HepG2 (cell line): ENCODE data around the gene KIF6. TPM values are rescaled to one million over a fixed set of nuclear protein-coding genes. Genes with fewer than 3 reads are reported as not detected.

Source experiments
- ATAC-seq: fragments of 200-7000 bp; cut with Tn5 transposase; 3 replicates; pipeline ENCODE4 v1.9.1; 2020; ENCODE audit warnings: mild to moderate bottlenecking, moderate library complexity
- BruUV-seq: library from RNA; stranded (reverse); fragments of 400-500 nt; replicated peaks from 2 replicates; lab custom pipeline; 2021; lab: Mats Ljungman, UMichigan
- CTCF ChIA-PET: fragments of 300-600 bp; formaldehyde crosslinking; extraction: SDS; loops from one replicate; lab custom pipeline; 2021; ENCODE audit warnings: low total read pairs, inconsistent platforms, low intra/inter-chr PET ratio; lab: Yijun Ruan, JAX
- POLR2A ChIA-PET: fragments of 350-600 bp; sonication (Branson Sonifier 250); formaldehyde crosslinking; loops from one replicate; lab custom pipeline; 2020; ENCODE audit warnings: antibody characterized with exemption, inconsistent platforms; lab: Yijun Ruan, JAX
- DNase-seq: peaks from one replicate; pipeline ENCODE4 v3.0.0-alpha.2; 2015; ENCODE audit warnings: low spot score
- FAIRE-seq: peaks from 3 replicates; lab custom pipeline; 2011; peaks lifted over from hg19 to GRCh38; lab: Jason Lieb, UNC
- H2AFZ ChIP-seq: one replicate; pipeline ENCODE4 v1.6.1; 2011; ENCODE audit warnings: low read length, inconsistent platforms
- H3K27ac ChIP-seq: fragments of 300-600 bp; 3 replicates; pipeline ENCODE4 v1.8.0; 2011; ENCODE audit warnings: mixed run types, mild to moderate bottlenecking, mixed read lengths, low read length, inconsistent platforms; ENCODE audit not compliant: insufficient read depth; ENCODE audit errors: extremely low read length
- H3K27me3 ChIP-seq, 2 experiments: fragments of 200-600 bp in 1 of 2; 2 replicates in 1 of 2; 3 replicates in 1 of 2; pipeline versions ENCODE4 v1.6.0 to v1.8.0; 2011; ENCODE audit warnings: low read length in 2 of 2, mild to moderate bottlenecking in 2 of 2, moderate library complexity in 2 of 2, inconsistent platforms in 1 of 2; ENCODE audit not compliant: insufficient read depth in 2 of 2, control insufficient read depth in 1 of 2
- H3K36me3 ChIP-seq, 2 experiments: fragments of 200-600 bp in 1 of 2; replicated peaks in 1 of 2; 2 replicates in 1 of 2; 3 replicates in 1 of 2; pipeline versions ENCODE4 v1.5.1 to v1.8.0; 2011; ENCODE audit warnings: low read length in 2 of 2, inconsistent platforms in 1 of 2; ENCODE audit not compliant: insufficient read depth in 2 of 2, control insufficient read depth in 1 of 2
- H3K4me1 ChIP-seq: 2 replicates; pipeline ENCODE4 v1.5.1; 2012; ENCODE audit warnings: low read length, inconsistent platforms; ENCODE audit not compliant: insufficient read depth
- H3K4me2 ChIP-seq: 2 replicates; pipeline ENCODE4 v1.6.0; 2011; ENCODE audit warnings: low read depth, low read length, inconsistent platforms
- H3K4me3 ChIP-seq, 3 experiments: fragments of 200-600 bp in 1 of 3; sonication (generic), shearing (Covaris generic) in 1 of 3; replicated peaks in 1 of 3; 2 replicates each; pipeline ENCODE4 v1.5.1; 2011 to 2016; ENCODE audit warnings: low read length in 3 of 3, inconsistent platforms in 2 of 3, low read depth in 2 of 3, mild to moderate bottlenecking in 2 of 3, control low read depth in 1 of 3, mixed read lengths in 1 of 3; ENCODE audit not compliant: insufficient read depth in 1 of 3
- H3K79me2 ChIP-seq: one replicate; pipeline ENCODE4 v1.6.1; 2011; ENCODE audit warnings: low read length, inconsistent platforms; ENCODE audit not compliant: insufficient read depth
- H3K9ac ChIP-seq: 2 replicates; pipeline ENCODE4 v1.6.0; 2011; ENCODE audit warnings: mild to moderate bottlenecking, low read depth, low read length, inconsistent platforms; ENCODE audit not compliant: insufficient read depth
- H3K9me3 ChIP-seq: 2 replicates; pipeline ENCODE4 v1.5.1; 2012; ENCODE audit warnings: mild to moderate bottlenecking, low read length
- H4K20me1 ChIP-seq: 2 replicates; pipeline ENCODE4 v1.6.0; 2011; ENCODE audit warnings: inconsistent platforms, mild to moderate bottlenecking, low read length, moderate library complexity; ENCODE audit not compliant: insufficient read depth
- POGZ ChIP-seq: sonication (generic); formaldehyde crosslinking; IDR thresholded peaks from 2 replicates; pipeline ENCODE4 v1.4.0; 2020; ENCODE audit warnings: mild to moderate bottlenecking, missing genetic modification reagents
- RORA ChIP-seq: sonication (generic); formaldehyde crosslinking; IDR thresholded peaks from 2 replicates; pipeline ENCODE4 v1.5.0; 2020; ENCODE audit warnings: mild to moderate bottlenecking, missing genetic modification reagents, moderate library complexity
- ZFP36L2 ChIP-seq: sonication (generic); formaldehyde crosslinking; IDR thresholded peaks from 2 replicates; pipeline ENCODE4 v1.4.0; 2020; ENCODE audit warnings: missing genetic modification reagents
- WGBS: methylation state at CpG from one replicate; pipeline ENCODE4 v1.1.6; 2017; ENCODE audit warnings: low lambda C conversion rate; 5-methylcytosine and 5-hydroxymethylcytosine counted together
- in situ Hi-C: cut with HindIII; loops from 2 replicates; pipeline ENCODE4 v1.10.0; 2017; ENCODE audit warnings: low pct_unique_long_range_greater_than_20kb; ENCODE audit not compliant: extremely low pct_ligation_motif_present
- intact Hi-C: fragments of 100-400 bp; cut with micrococcal nuclease; formaldehyde crosslinking; loops from one replicate; pipeline ENCODE4 v1.10.0; 2022; ENCODE audit not compliant: unreplicated experiment
- polyA plus RNA-seq, 8 experiments: library from polyadenylated mRNA; depleted of rRNA in 3 of 8; stranded (reverse) in 7 of 8; unstranded in 1 of 8; fragments of >200 nt; fragmentation: Illumina TruSeq in 4 of 8; extraction: Trizol in 4 of 8; gene quantifications; 2 replicates each; pipeline versions ENCODE4 v1.2.1 to v1.2.3, GENCODE V29; 2011 to 2016; ENCODE audit warnings: low read depth in 4 of 8, missing spikeins in 1 of 8, mixed read lengths in 1 of 8; ENCODE audit not compliant: insufficient read depth in 1 of 8
- total RNA-seq, 5 experiments: library from RNA; depleted of rRNA; stranded (reverse); fragments of >200 nt; fragmentation: Illumina TruSeq; extraction: Trizol; gene quantifications; 2 replicates each; pipeline ENCODE4 v1.2.3, GENCODE V29; 2016; ENCODE audit warnings: low read depth in 1 of 5

Gene KIF6
- total and polyA plus RNA-seq, 2 of the 13 experiments (the other 11 are each of a cell fraction or from before 2014, with no cell fraction given): 0.04 to 0.27 TPM

- no peak for FAIRE-seq
- H3K27me3 ChIP-seq: no peaks in the 10 kb centered on the region
- no peaks in the 10 kb centered on the region for H3K4me1 ChIP-seq
- H3K36me3 ChIP-seq: no peaks in the 10 kb centered on the region
- intact Hi-C loops: no loop called here
- POLR2A ChIA-PET: no interaction called here
- TF ChIP-seq RORA: no peak
- TF ChIP-seq, all 625 proteins: peak for 0
- CTCF ChIA-PET: no interaction called here
- DNase-seq (no peak), ATAC-seq (no peak)
- in situ Hi-C loops: no loop called here
- BruUV-seq: no TSS peak
- WGBS: 0% methylated on average over 1 of the region's 1 CpG
- no peaks in the 10 kb centered on the region for H3K79me2 ChIP-seq
- H3K4me3 ChIP-seq: no peak overlapping the region
- H3K4me2 ChIP-seq: no peak overlapping the region
- H3K27ac ChIP-seq: no peak overlapping the region
- H3K9ac ChIP-seq: no peak overlapping the region
- H4K20me1 ChIP-seq: no peaks in the 10 kb centered on the region
- H3K9me3 ChIP-seq: no peaks in the 10 kb centered on the region; the same call in 1 of the 2 replicates
- H2AFZ ChIP-seq: no peak overlapping the region
These were observed 71.1 kb downstream of the KIF6 start for GRCh38 chr6:39654121-39654520.

- Histone ChIP-seq H3K27me3 (no peaks in the 10 kb centered on the region), H3K4me2 (no peak overlapping the region), H3K4me3 (no peak overlapping the region), H3K9ac (no peak overlapping the region), H3K36me3 (no peaks in the 10 kb centered on the region), H3K4me1 (no peaks in the 10 kb centered on the region), H2AFZ (no peak overlapping the region), H3K27ac (no peak overlapping the region), H3K9me3 (no peaks in the 10 kb centered on the region), H3K79me2 (no peaks in the 10 kb centered on the region), H4K20me1 (no peaks in the 10 kb centered on the region)
- intact Hi-C loops (no loop called here), in situ Hi-C loops (no loop called here)
- ATAC-seq: no peak
- TF ChIP-seq POGZ (CRISPR knock-in tag): no peak
- TF ChIP-seq ZFP36L2: no peak
- no peak for FAIRE-seq
- POLR2A ChIA-PET: no interaction called here
- no peak for DNase-seq
- WGBS: 2% methylated on average over 2 of the region's 2 CpGs
- CTCF ChIA-PET: no interaction called here
- BruUV-seq: no TSS peak
These were observed 71.6 kb downstream of the KIF6 start for GRCh38 chr6:39653612-39654011.
